Measurements from ENCODE around the gene ACOX1. TPM values are rescaled to one million over a fixed set of nuclear protein-coding genes. Genes with fewer than 3 reads are reported as not detected.
"Not testable (repeated sequence)": the region's sequence is repeated elsewhere in the genome, so short reads cannot be mapped to it uniquely, and the experiment has no call there.

ACOX1 gene
- total RNA-seq, 2 donors from 2014 or later, result 22.5 to 37.6 TPM

DNA sequence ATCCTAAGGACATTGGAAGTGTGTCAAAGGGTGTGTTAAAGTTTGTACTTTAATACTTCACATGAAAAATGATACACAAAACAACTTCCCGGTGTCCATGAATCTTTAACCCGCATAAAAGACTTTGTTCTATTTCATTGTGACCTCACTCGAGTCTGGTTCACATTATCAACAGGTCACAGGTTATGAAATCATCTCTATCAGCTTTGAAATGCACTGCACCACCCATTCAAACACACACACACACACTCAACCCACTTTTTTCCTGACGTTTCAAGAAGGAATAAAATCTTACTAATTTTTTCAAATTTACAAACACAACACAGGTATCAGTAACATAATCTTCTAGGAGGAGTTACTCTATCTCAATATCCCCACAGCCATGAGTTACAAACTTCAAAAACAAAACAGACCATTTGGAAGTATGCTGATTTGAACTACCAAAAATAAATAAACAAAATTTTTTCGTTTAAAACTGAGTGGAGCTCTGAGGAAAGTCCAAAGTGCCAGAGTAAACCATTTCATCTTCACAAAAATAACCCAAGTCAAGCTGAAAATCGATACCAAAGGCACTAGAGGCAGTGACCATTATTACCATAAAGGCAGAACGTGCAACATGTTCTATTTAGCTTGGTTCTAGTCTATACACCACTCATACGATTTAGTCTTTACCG, 2.7 kb downstream of the ACOX1 start:
- no peaks in the 10 kb centered on the region for H3K9me3 ChIP-seq
- ATAC-seq (ENCODE audit: insufficient number of reproducible peaks, low FRiP score, low read depth) (no peak), DNase-seq (ENCODE audit: low spot score) (no peak)
- peaks cover 2% of the 10 kb centered on the region for H3K36me3 ChIP-seq
- no peaks in the 10 kb centered on the region for H3K27me3 ChIP-seq (replicated peaks; ENCODE audit: insufficient read depth)
- TF ChIP-seq, protein P1, sequence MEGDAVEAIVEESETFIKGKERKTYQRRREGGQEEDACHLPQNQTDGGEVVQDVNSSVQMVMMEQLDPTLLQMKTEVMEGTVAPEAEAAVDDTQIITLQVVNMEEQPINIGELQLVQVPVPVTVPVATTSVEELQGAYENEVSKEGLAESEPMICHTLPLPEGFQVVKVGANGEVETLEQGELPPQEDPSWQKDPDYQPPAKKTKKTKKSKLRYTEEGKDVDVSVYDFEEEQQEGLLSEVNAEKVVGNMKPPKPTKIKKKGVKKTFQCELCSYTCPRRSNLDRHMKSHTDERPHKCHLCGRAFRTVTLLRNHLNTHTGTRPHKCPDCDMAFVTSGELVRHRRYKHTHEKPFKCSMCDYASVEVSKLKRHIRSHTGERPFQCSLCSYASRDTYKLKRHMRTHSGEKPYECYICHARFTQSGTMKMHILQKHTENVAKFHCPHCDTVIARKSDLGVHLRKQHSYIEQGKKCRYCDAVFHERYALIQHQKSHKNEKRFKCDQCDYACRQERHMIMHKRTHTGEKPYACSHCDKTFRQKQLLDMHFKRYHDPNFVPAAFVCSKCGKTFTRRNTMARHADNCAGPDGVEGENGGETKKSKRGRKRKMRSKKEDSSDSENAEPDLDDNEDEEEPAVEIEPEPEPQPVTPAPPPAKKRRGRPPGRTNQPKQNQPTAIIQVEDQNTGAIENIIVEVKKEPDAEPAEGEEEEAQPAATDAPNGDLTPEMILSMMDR (IDR thresholded peaks at IDR 0.05), result no peak
- H3K4me3 ChIP-seq, result no peak overlapping the region
- H3K4me1 ChIP-seq (ENCODE audit: control insufficient read depth in 1 of 2, low read depth in 2 of 2), result peaks cover 19 to 36% of the 10 kb centered on the region in 2 donors
- no peak overlapping the region for H3K27ac ChIP-seq

GRCh38 chr17:75975757-75976174, 3.2 kb downstream of the ACOX1 start:
- Histone ChIP-seq H3K9me3 (no peaks in the 10 kb centered on the region), H3K4me1 (ENCODE audit: control insufficient read depth in 1 of 2, low read depth in 2 of 2) (peaks cover 19 to 36% of the 10 kb centered on the region in 2 donors), H3K27me3 (replicated peaks; ENCODE audit: insufficient read depth) (no peaks in the 10 kb centered on the region), H3K27ac (no peak overlapping the region), H3K4me3 (no peak overlapping the region), H3K36me3 (peaks cover 4% of the 10 kb centered on the region)
- TF ChIP-seq, protein P1 (IDR thresholded peaks at IDR 0.05), result no peak
- no peak for ATAC-seq (ENCODE audit: insufficient number of reproducible peaks, low FRiP score, low read depth)
- DNase-seq (ENCODE audit: low spot score), result no peak

DNA sequence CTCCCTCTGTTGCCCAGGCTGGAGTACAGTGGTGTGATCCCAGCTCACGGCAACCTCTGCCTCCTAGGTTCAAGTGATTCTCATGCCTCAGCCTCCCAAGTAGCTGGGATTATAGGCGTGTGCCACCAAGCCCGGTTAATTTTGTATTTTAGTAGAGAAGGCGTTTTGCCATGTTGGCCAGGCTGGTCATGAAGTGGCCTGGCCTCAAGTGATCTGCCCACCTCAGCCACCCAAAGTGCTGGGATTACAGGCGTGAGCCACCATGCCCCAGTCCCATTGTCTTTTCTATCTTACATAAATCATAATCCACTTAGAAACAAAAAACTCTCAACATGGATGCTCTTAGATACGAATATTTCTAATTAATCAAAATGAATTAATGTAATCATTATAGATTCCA, 3.8 kb downstream of the ACOX1 start:
- not testable (repeated sequence) for H3K36me3 ChIP-seq; ATAC-seq (ENCODE audit: insufficient number of reproducible peaks, low FRiP score, low read depth); H3K4me3 ChIP-seq; H3K9me3 ChIP-seq; H3K27ac ChIP-seq; DNase-seq (ENCODE audit: low spot score); H3K27me3 ChIP-seq (replicated peaks; ENCODE audit: insufficient read depth)
- H3K4me1 ChIP-seq (ENCODE audit: control insufficient read depth in 1 of 2, low read depth in 2 of 2), result peaks cover 16 to 31% of the 10 kb centered on the region in 2 donors

GRCh38 chr17:75970626-75971025, 8.3 kb downstream of the ACOX1 start:
- ATAC-seq (ENCODE audit: insufficient number of reproducible peaks, low FRiP score, low read depth) (no peak), DNase-seq (ENCODE audit: low spot score) (no peak)
- peaks cover 11% of the 10 kb centered on the region for H3K36me3 ChIP-seq
- H3K27me3 ChIP-seq (replicated peaks; ENCODE audit: insufficient read depth), result no peaks in the 10 kb centered on the region
- no peak overlapping the region for H3K4me3 ChIP-seq
- H3K4me1 ChIP-seq (ENCODE audit: control insufficient read depth in 1 of 2, low read depth in 2 of 2), result peaks cover 0 to 2% of the 10 kb centered on the region in 2 donors
- H3K27ac ChIP-seq, result no peak overlapping the region
- TF ChIP-seq, protein P1 (IDR thresholded peaks at IDR 0.05), result no peak
- H3K9me3 ChIP-seq, result no peaks in the 10 kb centered on the region

GRCh38 chr17:75970011-75970523, 8.9 kb downstream of the ACOX1 start:
- H3K27me3 ChIP-seq (replicated peaks; ENCODE audit: insufficient read depth), result no peaks in the 10 kb centered on the region
- TF ChIP-seq, protein P1 (IDR thresholded peaks at IDR 0.05), result no peak
- peaks cover 11% of the 10 kb centered on the region for H3K36me3 ChIP-seq
- DNase-seq (ENCODE audit: low spot score), result no peak
- no peak for ATAC-seq (ENCODE audit: insufficient number of reproducible peaks, low FRiP score, low read depth)
- H3K9me3 ChIP-seq, result no peaks in the 10 kb centered on the region
- no peak overlapping the region for H3K27ac ChIP-seq
- no peak overlapping the region for H3K4me3 ChIP-seq
- no peaks in the 10 kb centered on the region for H3K4me1 ChIP-seq (ENCODE audit: control insufficient read depth in 1 of 2, low read depth in 2 of 2)

DNA sequence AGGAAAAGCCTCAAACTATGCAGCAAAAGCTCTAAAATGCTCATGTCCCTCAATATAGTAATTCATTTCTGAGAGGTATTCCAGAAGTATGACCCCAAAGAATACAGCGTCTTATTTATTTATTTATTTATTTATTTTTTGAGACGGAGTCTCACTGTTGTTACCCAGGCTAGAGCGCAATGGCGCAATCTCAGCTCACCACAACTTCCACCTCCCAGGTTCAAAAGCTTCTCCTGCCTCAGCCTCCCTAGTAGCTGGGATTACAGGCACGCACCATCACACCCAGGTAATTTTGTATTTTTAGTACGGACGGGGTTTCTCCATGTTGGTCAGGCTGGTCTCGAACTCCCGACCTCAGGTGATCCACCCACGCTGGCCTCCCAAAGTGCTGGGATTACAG, 9.9 kb downstream of the ACOX1 start:
- ATAC-seq (ENCODE audit: insufficient number of reproducible peaks, low FRiP score, low read depth); H3K27ac ChIP-seq; DNase-seq (ENCODE audit: low spot score); H3K4me3 ChIP-seq; H3K4me1 ChIP-seq (ENCODE audit: control insufficient read depth in 1 of 2, low read depth in 2 of 2); H3K9me3 ChIP-seq; H3K27me3 ChIP-seq (replicated peaks; ENCODE audit: insufficient read depth): not testable (repeated sequence)
- H3K36me3 ChIP-seq, result peaks cover 11% of the 10 kb centered on the region
